Colonic mucosa (tissue), 4 donors: ENCODE measurements around the gene C10orf90. TPM values are rescaled to one million over a fixed set of nuclear protein-coding genes. Genes with fewer than 3 reads are reported as not detected.

ENCODE experiments used
- DNase-seq: peaks from one replicate; pipeline ENCODE4 v3.0.0-alpha.2; 2020
- H3K27ac ChIP-seq: fragments of 200-600 bp; one replicate; pipeline ENCODE4 v1.8.0; 2021
- H3K27me3 ChIP-seq: fragments of 200-600 bp; one replicate; pipeline ENCODE4 v1.8.0; 2021
- H3K36me3 ChIP-seq: fragments of 200-600 bp; one replicate; pipeline ENCODE4 v1.8.0; 2021
- H3K4me1 ChIP-seq: fragments of 200-600 bp; one replicate; pipeline ENCODE4 v1.8.0; 2021; ENCODE audit warnings: mild to moderate bottlenecking
- H3K4me3 ChIP-seq: fragments of 200-600 bp; one replicate; pipeline ENCODE4 v1.8.0; 2021
- H3K9ac ChIP-seq, 2 donors: one replicate each; pipeline ENCODE4 v1.7.0; 2013; ENCODE audit warnings: control low read depth in 2 of 2, low read depth in 2 of 2, low read length in 2 of 2
- H3K9me3 ChIP-seq: fragments of 200-600 bp; one replicate; pipeline ENCODE4 v1.8.0; 2021
- CTCF ChIP-seq: fragments of 200-600 bp; IDR thresholded peaks from one replicate; pipeline ENCODE4 v1.8.0; 2022; ENCODE audit warnings: antibody characterized with exemption, mild to moderate bottlenecking
- intact Hi-C: fragments of 100-400 bp; cut with DNase I; formaldehyde crosslinking; loops from one replicate; pipeline ENCODE4 v1.14.1; 2022
- total RNA-seq, 2 donors: library from RNA; stranded (reverse); fragmentation: NEBNext Ultra II Directional in 1 of 2; extraction: Animal tissue kit (Norgen Biotek cat#: 25700) in 1 of 2; gene quantifications; one replicate each; pipeline ENCODE4 v1.2.1, GENCODE V29; 2021
- donor health status: healthy.
- donor health status: DM: no; HTN: no; CAD: no.
- donor health status: DM: no; HTN: no; CAD: no.

Gene C10orf90
- total RNA-seq, 2 donors from 2014 or later: not detected

GRCh38 chr10:126394948-126395347 lies 275.5 kb downstream of the C10orf90 start:
- Histone ChIP-seq H3K36me3 (no peaks in the 10 kb centered on the region), H3K4me1 (no peaks in the 10 kb centered on the region), H3K9me3 (no peaks in the 10 kb centered on the region), H3K9ac (no peak overlapping the region), H3K27ac (no peak overlapping the region), H3K27me3 (no peaks in the 10 kb centered on the region), H3K4me3 (no peak overlapping the region)
- intact Hi-C loops: no loop called here
- TF ChIP-seq CTCF: no peak
- DNase-seq: no peak

- peaks cover 9% of the 10 kb centered on the region for H3K27me3 ChIP-seq
- intact Hi-C loops: no loop called here
- H3K9me3 ChIP-seq: no peaks in the 10 kb centered on the region
- no peaks in the 10 kb centered on the region for H3K4me1 ChIP-seq
- no peak overlapping the region for H3K4me3 ChIP-seq
- no peak overlapping the region for H3K9ac ChIP-seq
- H3K36me3 ChIP-seq: no peaks in the 10 kb centered on the region
- DNase-seq: no peak
- no peak overlapping the region for H3K27ac ChIP-seq
- no peak for TF ChIP-seq CTCF
These were observed 277.4 kb downstream of the C10orf90 start for GRCh38 chr10:126393076-126393475.

GRCh38 chr10:126392469-126392868 lies 278.0 kb downstream of the C10orf90 start:
- H3K9me3 ChIP-seq: no peaks in the 10 kb centered on the region
- DNase-seq: no peak
- H3K4me3 ChIP-seq: no peak overlapping the region
- H3K4me1 ChIP-seq: no peaks in the 10 kb centered on the region
- H3K27ac ChIP-seq: no peak overlapping the region
- no peaks in the 10 kb centered on the region for H3K36me3 ChIP-seq
- H3K9ac ChIP-seq: no peak overlapping the region
- TF ChIP-seq CTCF: no peak
- intact Hi-C loops: no loop called here
- H3K27me3 ChIP-seq: peaks cover 15% of the 10 kb centered on the region

- intact Hi-C loops: no loop called here
- no peak for DNase-seq
- H3K36me3 ChIP-seq: no peaks in the 10 kb centered on the region
- peaks cover 18% of the 10 kb centered on the region for H3K27me3 ChIP-seq
- no peaks in the 10 kb centered on the region for H3K4me1 ChIP-seq
- H3K9ac ChIP-seq: no peak overlapping the region
- TF ChIP-seq CTCF: no peak
- no peaks in the 10 kb centered on the region for H3K9me3 ChIP-seq
- no peak overlapping the region for H3K27ac ChIP-seq
- no peak overlapping the region for H3K4me3 ChIP-seq
These were observed 278.4 kb downstream of the C10orf90 start for GRCh38 chr10:126392068-126392467.

- peaks cover 18% of the 10 kb centered on the region for H3K27me3 ChIP-seq
- H3K36me3 ChIP-seq: no peaks in the 10 kb centered on the region
- H3K4me3 ChIP-seq: no peak overlapping the region
- intact Hi-C loops: no loop called here
- H3K9ac ChIP-seq: no peak overlapping the region
- no peak for TF ChIP-seq CTCF
- no peaks in the 10 kb centered on the region for H3K4me1 ChIP-seq
- no peak overlapping the region for H3K27ac ChIP-seq
- no peaks in the 10 kb centered on the region for H3K9me3 ChIP-seq
- no peak for DNase-seq
These were observed 279.2 kb downstream of the C10orf90 start for GRCh38 chr10:126391192-126391885.
